Measurements from ENCODE around the gene SORCS2.

The SORCS2 gene

GRCh38 chr4:7661066-7661748 is 468.9 kb downstream of the SORCS2 start:
- no peak for DNase-seq

GRCh38 chr4:7661846-7662506 is 469.6 kb downstream of the SORCS2 start:
- no peak for DNase-seq

- DNase-seq: no peak
Observed at GRCh38 chr4:7662507-7662846, 470.1 kb downstream of the SORCS2 start.

GRCh38 chr4:7663075-7663541 is 470.8 kb downstream of the SORCS2 start:
- no peak for DNase-seq

- DNase-seq: no peak
Observed at GRCh38 chr4:7664106-7664505, 471.8 kb downstream of the SORCS2 start.

- DNase-seq: no peak
Observed at GRCh38 chr4:7665321-7665720, 473.0 kb downstream of the SORCS2 start.

GRCh38 chr4:7666011-7666410 is 473.7 kb downstream of the SORCS2 start:
- DNase-seq: no peak

- DNase-seq: no peak
Observed at GRCh38 chr4:7666744-7667143, 474.4 kb downstream of the SORCS2 start.

GRCh38 chr4:7668271-7668670 is 475.9 kb downstream of the SORCS2 start:
- DNase-seq: no peak

- no peak for DNase-seq
Observed at GRCh38 chr4:7668826-7669225, 476.5 kb downstream of the SORCS2 start.

- DNase-seq: no peak
Observed at GRCh38 chr4:7672601-7673000, 480.3 kb downstream of the SORCS2 start.

GRCh38 chr4:7673121-7673520 is 480.8 kb downstream of the SORCS2 start:
- no peak for DNase-seq

- no peak for DNase-seq
Observed at GRCh38 chr4:7674706-7675105, 482.4 kb downstream of the SORCS2 start.

GRCh38 chr4:7675136-7675535 is 482.8 kb downstream of the SORCS2 start:
- DNase-seq: no peak

GRCh38 chr4:7675612-7676320 is 483.4 kb downstream of the SORCS2 start:
- DNase-seq: no peak

GRCh38 chr4:7676398-7676922 is 484.1 kb downstream of the SORCS2 start:
- no peak for DNase-seq

- no peak for DNase-seq
Observed at GRCh38 chr4:7677086-7677485, 484.7 kb downstream of the SORCS2 start.

GRCh38 chr4:7677799-7678301 is 485.5 kb downstream of the SORCS2 start:
- no peak for DNase-seq

GRCh38 chr4:7678318-7678852 is 486.0 kb downstream of the SORCS2 start:
- DNase-seq: no peak

GRCh38 chr4:7679406-7680040 is 487.2 kb downstream of the SORCS2 start:
- peak in 1 of 2 experiments; percentile 33 for DNase-seq

- no peak for DNase-seq
Observed at GRCh38 chr4:7680106-7680505, 487.8 kb downstream of the SORCS2 start.

GRCh38 chr4:7680731-7681130 is 488.4 kb downstream of the SORCS2 start:
- DNase-seq: no peak

Data from NCI-H524 (cell line).